GM18868 (cell line): ENCODE results near the gene FOXR2.

Experiments used
- ATAC-seq: cut with Tn5 transposase; IDR thresholded peaks from one replicate; pipeline ENCODE4 v1.9.1; 2021; ENCODE audit warnings: mild to moderate bottlenecking, moderate library complexity; ENCODE audit not compliant: unreplicated experiment

The FOXR2 gene, protein sequence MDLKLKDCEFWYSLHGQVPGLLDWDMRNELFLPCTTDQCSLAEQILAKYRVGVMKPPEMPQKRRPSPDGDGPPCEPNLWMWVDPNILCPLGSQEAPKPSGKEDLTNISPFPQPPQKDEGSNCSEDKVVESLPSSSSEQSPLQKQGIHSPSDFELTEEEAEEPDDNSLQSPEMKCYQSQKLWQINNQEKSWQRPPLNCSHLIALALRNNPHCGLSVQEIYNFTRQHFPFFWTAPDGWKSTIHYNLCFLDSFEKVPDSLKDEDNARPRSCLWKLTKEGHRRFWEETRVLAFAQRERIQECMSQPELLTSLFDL

GRCh38 chrX:55623100-55623499 is at the start of gene FOXR2:
FOXR2 (plus strand) TSS chrX:55623400; CDS start chrX:55623712, 312 bp downstream.
- no peak for ATAC-seq

DNA sequence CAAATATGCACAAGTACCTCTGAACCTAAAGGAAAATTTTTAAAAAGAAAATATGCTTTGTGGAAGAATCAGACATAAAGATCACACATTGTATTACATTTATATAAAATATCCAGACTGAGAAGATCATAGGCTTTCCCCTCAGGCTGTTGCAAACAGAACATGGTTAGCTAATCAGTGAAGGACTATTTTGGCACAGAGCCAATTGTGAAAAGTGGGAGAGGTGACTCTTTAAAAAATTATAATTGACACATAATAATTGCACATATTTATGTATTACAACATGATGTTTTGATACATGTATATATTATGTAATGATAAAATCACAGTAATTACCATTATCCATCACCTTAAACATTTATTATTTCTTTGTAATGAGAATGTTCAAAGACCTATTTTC is 44.1 kb upstream of the FOXR2 start:
- no peak for ATAC-seq

GRCh38 chrX:55582447-55582846 is 40.8 kb upstream of the FOXR2 start:
- no peak for ATAC-seq

DNA sequence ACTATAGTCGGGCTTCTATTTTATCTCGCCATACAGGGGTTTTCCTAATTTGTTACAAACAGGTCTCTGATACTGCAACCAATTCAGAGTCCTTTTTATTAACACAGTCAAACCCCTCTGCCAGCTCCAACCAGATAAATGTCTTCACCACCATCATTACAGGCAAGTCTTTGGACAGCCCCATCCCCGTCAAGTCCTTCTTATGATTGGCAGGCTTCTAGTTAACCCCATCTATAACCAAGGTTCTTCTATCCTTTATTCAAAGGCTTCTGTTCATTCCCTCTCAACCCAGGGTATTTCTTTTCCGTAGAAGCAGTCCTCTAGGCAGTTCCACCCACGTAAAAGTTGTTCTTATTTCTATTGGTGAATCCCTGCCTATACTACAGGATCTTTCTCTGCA is 29.9 kb upstream of the FOXR2 start:
- ATAC-seq = no peak

DNA sequence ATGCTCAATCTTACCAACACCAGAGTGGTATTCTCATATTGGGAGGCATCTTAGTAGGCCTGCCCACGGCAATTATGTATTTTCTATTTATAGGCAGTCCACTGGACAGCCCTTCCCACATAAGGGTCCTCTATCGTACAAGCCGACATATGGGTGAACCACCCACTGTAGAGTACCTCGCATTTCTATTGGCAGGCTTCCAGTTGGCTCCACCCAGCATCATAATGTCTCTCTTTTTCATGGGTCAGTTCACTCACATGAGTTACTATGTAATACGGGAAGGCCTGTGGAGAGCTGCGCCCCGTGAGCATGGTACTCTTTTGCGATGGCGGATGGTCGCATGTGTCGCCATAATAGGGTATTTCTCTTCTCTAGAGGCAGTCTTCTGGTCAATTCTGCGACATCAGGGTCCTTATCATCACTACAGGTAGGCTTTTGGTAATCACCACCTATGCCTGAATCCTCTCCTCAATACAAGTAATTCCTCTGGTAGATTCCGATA is 29.4 kb upstream of the FOXR2 start:
- no peak for ATAC-seq

DNA sequence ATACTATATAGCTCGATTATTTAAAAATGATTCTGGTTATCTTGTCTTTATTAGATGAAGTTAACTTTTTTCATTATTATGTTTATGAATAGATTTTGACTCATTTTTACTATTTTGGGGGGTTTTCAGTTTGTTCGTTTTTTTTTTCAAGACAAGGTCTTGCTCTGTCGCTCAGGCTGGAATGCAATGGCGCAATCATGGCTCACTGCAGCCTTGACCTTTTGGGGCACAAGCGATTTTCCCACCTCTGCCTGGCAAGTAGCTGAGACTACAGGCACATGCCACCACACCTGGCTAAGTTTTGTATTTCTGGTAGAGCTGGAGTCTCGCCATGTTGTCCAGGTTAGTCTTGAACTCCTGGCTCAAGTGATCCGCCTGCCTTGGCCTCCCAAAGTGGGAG is 24.9 kb upstream of the FOXR2 start:
- ATAC-seq = no peak

DNA sequence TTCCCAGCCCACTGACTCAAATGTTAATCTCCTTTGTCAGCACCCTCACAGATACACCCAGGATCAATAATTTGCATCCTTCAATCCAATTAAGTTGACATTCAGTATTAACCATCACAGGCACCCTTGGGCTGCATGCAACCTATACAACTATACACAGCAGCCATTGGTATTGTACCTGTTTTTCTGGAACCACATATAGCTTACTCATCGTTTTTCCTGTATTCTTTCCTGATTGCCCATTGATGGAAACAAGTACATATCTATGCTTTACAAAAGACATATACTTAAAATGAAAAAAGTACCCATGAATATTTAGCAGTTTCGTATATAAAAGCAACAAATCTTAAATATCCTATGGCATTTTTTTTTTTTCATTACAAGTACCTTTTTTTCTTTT is 3.7 kb upstream of the FOXR2 start:
- no peak for ATAC-seq

GRCh38 chrX:55624403-55624802 is 1.2 kb downstream of the FOXR2 start:
- ATAC-seq = no peak

GRCh38 chrX:55636109-55636508 is 12.9 kb downstream of the FOXR2 start:
- no peak for ATAC-seq

GRCh38 chrX:55638933-55639332 is 15.7 kb downstream of the FOXR2 start:
- ATAC-seq = peak; percentile 48

- ATAC-seq = peak; percentile 89
Measured at GRCh38 chrX:55640854-55641253, 17.7 kb downstream of the FOXR2 start.

GRCh38 chrX:55648434-55648833 is 25.2 kb downstream of the FOXR2 start:
- peak; percentile 42 for ATAC-seq

GRCh38 chrX:55659931-55660330 is 36.7 kb downstream of the FOXR2 start:
- ATAC-seq = no peak

DNA sequence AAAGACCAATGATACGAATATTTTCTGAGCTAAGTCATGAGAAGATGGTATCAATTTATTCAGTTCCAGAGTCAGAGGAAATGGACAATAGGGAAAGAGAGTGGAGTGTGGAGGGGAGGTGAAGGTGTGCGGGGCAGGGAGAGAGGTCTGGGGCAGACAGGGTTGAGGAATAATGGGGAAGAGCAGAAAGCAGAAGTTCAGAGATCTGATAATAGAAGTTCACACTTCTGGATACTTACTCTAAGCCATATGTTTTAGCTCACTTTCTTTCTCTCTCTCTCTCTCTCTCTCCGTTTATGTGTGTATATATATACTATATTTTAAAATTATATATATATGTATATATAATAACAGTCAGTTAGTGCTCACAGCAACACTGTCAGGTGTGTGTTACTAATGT is 40.4 kb downstream of the FOXR2 start:
- ATAC-seq = no peak

DNA sequence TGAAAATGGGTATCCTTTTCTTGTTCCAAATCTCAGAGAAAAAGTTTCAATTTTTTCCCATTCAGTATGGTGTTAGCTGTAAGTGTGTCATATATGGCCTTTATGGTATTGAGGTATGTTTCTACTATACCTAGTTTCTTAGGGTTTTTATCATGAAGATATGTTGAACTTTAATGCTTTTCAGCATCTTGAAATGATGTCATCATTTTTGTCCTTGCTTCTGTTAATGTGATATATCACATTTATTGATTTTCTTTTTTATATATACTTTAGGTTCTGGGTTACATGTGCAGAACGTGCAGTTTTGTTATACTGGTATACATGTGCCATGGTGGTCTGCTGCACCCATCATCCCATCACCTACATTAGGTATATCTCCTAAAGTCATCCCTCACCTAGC is 44.9 kb downstream of the FOXR2 start:
- no peak for ATAC-seq
